ENCODE results near the gene NOTO.

GRCh38 chr2:73217826-73218225 is 15.5 kb downstream of the NOTO start:
- TF ChIP-seq CTCF (IDR thresholded peaks at IDR 0.05 in 4 of 5, conservative IDR thresholded peaks at IDR 0.05 in 1 of 5) (no peak), POLR2A (IDR thresholded peaks at IDR 0.05) (no peak)
